ENCODE results near the gene PPP1R18. TPM values are rescaled to one million over a fixed set of nuclear protein-coding genes. Genes with fewer than 3 reads are reported as not detected.

The PPP1R18 gene
- total and polyA plus RNA-seq, 9 of the 15 experiments (the other 6 are each of a cell fraction or from before 2014, with no cell fraction given) = 12.0 to 99.2 (median 42.6) TPM

DNA sequence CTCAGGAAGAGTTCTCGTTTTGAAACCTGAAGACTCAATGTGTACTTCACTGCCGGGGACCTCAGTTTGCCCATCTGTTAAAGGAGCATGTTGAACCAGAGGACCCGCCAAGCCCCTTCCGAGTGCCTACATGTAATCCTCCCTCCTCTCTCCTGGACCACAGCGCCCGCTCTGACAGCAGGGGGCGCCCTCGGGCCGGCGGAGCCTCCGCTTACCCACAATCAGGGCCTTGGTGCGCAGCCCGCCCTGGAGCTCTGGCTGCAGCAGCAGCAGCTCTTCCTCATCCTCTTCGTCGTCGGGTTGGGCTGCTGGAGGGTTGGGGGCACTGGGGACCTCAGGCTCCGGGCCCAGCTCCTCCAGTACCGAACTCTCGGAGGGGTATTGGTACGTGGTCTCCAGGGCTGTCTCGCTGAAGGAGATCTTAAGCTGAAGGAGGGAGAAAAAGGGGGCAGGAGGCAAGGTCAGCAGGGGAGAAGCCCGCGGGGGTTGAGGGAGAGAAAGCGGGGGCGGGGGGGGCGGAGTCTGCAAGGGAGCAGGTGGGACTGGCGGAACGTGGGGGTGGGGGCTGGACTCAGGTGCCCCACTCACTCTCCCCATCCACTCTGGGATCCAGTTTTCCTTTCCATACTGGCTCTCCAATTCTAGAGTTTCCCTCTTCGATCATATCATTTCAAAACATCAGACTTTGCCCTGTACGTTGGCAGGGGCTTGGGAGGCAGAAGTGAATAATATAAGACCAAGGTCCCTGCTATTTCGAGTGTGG, 7.3 kb downstream of the PPP1R18 start (continued):
- TF ChIP-seq, protein P1, sequence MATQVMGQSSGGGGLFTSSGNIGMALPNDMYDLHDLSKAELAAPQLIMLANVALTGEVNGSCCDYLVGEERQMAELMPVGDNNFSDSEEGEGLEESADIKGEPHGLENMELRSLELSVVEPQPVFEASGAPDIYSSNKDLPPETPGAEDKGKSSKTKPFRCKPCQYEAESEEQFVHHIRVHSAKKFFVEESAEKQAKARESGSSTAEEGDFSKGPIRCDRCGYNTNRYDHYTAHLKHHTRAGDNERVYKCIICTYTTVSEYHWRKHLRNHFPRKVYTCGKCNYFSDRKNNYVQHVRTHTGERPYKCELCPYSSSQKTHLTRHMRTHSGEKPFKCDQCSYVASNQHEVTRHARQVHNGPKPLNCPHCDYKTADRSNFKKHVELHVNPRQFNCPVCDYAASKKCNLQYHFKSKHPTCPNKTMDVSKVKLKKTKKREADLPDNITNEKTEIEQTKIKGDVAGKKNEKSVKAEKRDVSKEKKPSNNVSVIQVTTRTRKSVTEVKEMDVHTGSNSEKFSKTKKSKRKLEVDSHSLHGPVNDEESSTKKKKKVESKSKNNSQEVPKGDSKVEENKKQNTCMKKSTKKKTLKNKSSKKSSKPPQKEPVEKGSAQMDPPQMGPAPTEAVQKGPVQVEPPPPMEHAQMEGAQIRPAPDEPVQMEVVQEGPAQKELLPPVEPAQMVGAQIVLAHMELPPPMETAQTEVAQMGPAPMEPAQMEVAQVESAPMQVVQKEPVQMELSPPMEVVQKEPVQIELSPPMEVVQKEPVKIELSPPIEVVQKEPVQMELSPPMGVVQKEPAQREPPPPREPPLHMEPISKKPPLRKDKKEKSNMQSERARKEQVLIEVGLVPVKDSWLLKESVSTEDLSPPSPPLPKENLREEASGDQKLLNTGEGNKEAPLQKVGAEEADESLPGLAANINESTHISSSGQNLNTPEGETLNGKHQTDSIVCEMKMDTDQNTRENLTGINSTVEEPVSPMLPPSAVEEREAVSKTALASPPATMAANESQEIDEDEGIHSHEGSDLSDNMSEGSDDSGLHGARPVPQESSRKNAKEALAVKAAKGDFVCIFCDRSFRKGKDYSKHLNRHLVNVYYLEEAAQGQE (IDR thresholded peaks at IDR 0.05; ENCODE audit: borderline replicate concordance) = peak; percentile 96
- TF ChIP-seq, protein P1 (CRISPR knock-in tag; IDR thresholded peaks at IDR 0.05; ENCODE audit: low read depth) = no peak
- TF ChIP-seq, protein P2, sequence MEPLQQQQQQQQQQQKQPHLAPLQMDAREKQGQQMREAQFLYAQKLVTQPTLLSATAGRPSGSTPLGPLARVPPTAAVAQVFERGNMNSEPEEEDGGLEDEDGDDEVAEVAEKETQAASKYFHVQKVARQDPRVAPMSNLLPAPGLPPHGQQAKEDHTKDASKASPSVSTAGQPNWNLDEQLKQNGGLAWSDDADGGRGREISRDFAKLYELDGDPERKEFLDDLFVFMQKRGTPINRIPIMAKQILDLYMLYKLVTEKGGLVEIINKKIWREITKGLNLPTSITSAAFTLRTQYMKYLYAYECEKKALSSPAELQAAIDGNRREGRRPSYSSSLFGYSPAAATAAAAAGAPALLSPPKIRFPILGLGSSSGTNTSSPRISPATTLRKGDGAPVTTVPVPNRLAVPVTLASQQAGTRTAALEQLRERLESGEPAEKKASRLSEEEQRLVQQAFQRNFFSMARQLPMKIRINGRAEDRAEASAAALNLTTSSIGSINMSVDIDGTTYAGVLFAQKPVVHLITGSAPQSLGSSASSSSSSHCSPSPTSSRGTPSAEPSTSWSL (CRISPR knock-in tag; IDR thresholded peaks at IDR 0.05; ENCODE audit: borderline replicate concordance) = no peak
- TF ChIP-seq CAMTA2 (CRISPR knock-in tag; conservative IDR thresholded peaks at IDR 0.05) (no peak), COPS2 (conservative IDR thresholded peaks at IDR 0.05) (no peak), ZNF384 (IDR thresholded peaks at IDR 0.05; ENCODE audit: low read depth, low read length) (peak; percentile 49; the same call in 1 of the 2 replicates), ZNF217 (CRISPR knock-in tag; IDR thresholded peaks at IDR 0.05) (no peak), ZNF561 (CRISPR knock-in tag; conservative IDR thresholded peaks at IDR 0.05) (no peak), POLR2B (IDR thresholded peaks at IDR 0.05; ENCODE audit: low read depth, partially characterized antibody) (no peak), PHB (CRISPR knock-in tag; IDR thresholded peaks at IDR 0.05) (no peak), CSDE1 (IDR thresholded peaks at IDR 0.05) (no peak), EWSR1 (IDR thresholded peaks at IDR 0.05; ENCODE audit: borderline replicate concordance, low read depth, partially characterized antibody) (no peak), GABPB1 (CRISPR knock-in tag; IDR thresholded peaks at IDR 0.05) (no peak), PBX2 (CRISPR knock-in tag; IDR thresholded peaks at IDR 0.05; ENCODE audit: low read depth) (no peak), PBX2 (tag; conservative IDR thresholded peaks at IDR 0.05; ENCODE audit: low read depth) (no peak), NR2C2 (CRISPR knock-in tag; IDR thresholded peaks at IDR 0.05) (no peak), NR2C2 (tag; IDR thresholded peaks at IDR 0.05) (no peak)
